PFSK-1 (cell line): ENCODE results near the gene KPTN.

Experiments used
- FOXP2 ChIP-seq: optimal IDR thresholded peaks from 2 replicates; pipeline ENCODE3; 2011; ENCODE audit warnings: borderline replicate concordance, control low read depth, inconsistent platforms; ENCODE audit not compliant: insufficient read depth; ENCODE audit errors: extremely low read length, extremely low read depth
- POLR2AphosphoS5 ChIP-seq: IDR thresholded peaks from 2 replicates; pipeline ENCODE4 v1.6.1; 2012; ENCODE audit warnings: low read depth, mild to moderate bottlenecking, control low read depth, low read length, moderate library complexity
- REST ChIP-seq, 2 experiments: IDR thresholded peaks; 2 replicates each; pipeline versions ENCODE4 v1.6.1 to v1.8.0; 2011 to 2012; ENCODE audit warnings: low read depth in 2 of 2, low read length in 2 of 2, control low read depth in 1 of 2, inconsistent platforms in 1 of 2, mild to moderate bottlenecking in 1 of 2, moderate library complexity in 1 of 2; ENCODE audit not compliant: insufficient read depth in 1 of 2
- SIN3A ChIP-seq: IDR thresholded peaks from 2 replicates; pipeline ENCODE4 v1.6.1; 2012; ENCODE audit warnings: mild to moderate bottlenecking, low read length, moderate library complexity, borderline replicate concordance; ENCODE audit not compliant: insufficient read depth
- TAF1 ChIP-seq: IDR thresholded peaks from 2 replicates; pipeline ENCODE4 v1.6.1; 2012; ENCODE audit warnings: low read length, control low read depth, borderline replicate concordance; ENCODE audit not compliant: insufficient read depth

- TF ChIP-seq REST (IDR thresholded peaks at IDR 0.05; ENCODE audit: insufficient read depth in 1 of 2, low read depth in 2 of 2, low read length in 2 of 2) (no peak), TAF1 (no peak), SIN3A (no peak), POLR2AphosphoS5 (no peak), FOXP2 (no peak)
Observed at GRCh38 chr19:47432091-47432490, 51.9 kb downstream of the KPTN start.
